ENCODE results near the gene EEIG1.

DNA sequence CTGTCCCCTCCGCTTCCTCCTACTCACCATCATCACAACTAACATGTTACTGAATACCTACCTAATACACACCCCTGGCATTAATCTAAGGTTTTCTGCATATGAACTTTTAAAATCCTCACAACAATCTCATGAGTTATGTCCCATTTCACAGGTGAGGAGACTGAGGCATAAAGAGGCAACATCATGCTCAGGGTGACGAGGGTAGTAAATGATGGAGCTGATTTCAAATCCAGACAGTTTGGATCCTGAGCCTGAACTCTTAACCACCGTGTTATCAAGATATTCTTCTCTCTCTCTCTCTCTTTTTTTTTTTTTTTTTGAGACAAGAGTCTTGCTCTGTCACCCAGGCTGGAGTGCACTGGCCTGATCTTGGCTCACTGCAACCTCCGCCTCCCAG is 12.9 kb upstream of the EEIG1 start:
- TF ChIP-seq, protein P1, sequence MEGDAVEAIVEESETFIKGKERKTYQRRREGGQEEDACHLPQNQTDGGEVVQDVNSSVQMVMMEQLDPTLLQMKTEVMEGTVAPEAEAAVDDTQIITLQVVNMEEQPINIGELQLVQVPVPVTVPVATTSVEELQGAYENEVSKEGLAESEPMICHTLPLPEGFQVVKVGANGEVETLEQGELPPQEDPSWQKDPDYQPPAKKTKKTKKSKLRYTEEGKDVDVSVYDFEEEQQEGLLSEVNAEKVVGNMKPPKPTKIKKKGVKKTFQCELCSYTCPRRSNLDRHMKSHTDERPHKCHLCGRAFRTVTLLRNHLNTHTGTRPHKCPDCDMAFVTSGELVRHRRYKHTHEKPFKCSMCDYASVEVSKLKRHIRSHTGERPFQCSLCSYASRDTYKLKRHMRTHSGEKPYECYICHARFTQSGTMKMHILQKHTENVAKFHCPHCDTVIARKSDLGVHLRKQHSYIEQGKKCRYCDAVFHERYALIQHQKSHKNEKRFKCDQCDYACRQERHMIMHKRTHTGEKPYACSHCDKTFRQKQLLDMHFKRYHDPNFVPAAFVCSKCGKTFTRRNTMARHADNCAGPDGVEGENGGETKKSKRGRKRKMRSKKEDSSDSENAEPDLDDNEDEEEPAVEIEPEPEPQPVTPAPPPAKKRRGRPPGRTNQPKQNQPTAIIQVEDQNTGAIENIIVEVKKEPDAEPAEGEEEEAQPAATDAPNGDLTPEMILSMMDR (IDR thresholded peaks at IDR 0.05; ENCODE audit: insufficient read depth, low read depth, low read length), result no peak
- no peak for TF ChIP-seq EZH2 (IDR thresholded peaks at IDR 0.05; ENCODE audit: insufficient read depth, low read length)

Measured in astrocyte (in vitro differentiated cells and primary cell).